Panc1 (cell line): Measurements from ENCODE around the gene MYT1.

Experiments
- CTCF ChIP-seq: fragments of 450-650 bp; IDR thresholded peaks from 2 replicates; pipeline ENCODE4 v1.5.1; 2017; ENCODE audit warnings: mild to moderate bottlenecking
- POLR2AphosphoS5 ChIP-seq: IDR thresholded peaks from 2 replicates; pipeline ENCODE4 v1.6.1; 2012; ENCODE audit warnings: mild to moderate bottlenecking, low read depth, low read length, moderate library complexity
- REST ChIP-seq, 2 experiments: IDR thresholded peaks; 2 replicates each; pipeline ENCODE4 v1.6.1; 2011 to 2012; ENCODE audit warnings: low read depth in 2 of 2, control low read depth in 1 of 2, low read length in 1 of 2, mild to moderate bottlenecking in 1 of 2, moderate library complexity in 1 of 2; ENCODE audit not compliant: insufficient read depth in 1 of 2
- SIN3A ChIP-seq: IDR thresholded peaks from 2 replicates; pipeline ENCODE4 v1.6.1; 2012; ENCODE audit warnings: low read depth, mild to moderate bottlenecking, low read length, moderate library complexity, borderline replicate concordance; ENCODE audit not compliant: insufficient read depth
- TCF7L2 ChIP-seq: IDR thresholded peaks from 2 replicates; pipeline ENCODE4 v1.6.1; 2011; ENCODE audit warnings: mild to moderate bottlenecking, low read depth, low read length, inconsistent platforms

DNA sequence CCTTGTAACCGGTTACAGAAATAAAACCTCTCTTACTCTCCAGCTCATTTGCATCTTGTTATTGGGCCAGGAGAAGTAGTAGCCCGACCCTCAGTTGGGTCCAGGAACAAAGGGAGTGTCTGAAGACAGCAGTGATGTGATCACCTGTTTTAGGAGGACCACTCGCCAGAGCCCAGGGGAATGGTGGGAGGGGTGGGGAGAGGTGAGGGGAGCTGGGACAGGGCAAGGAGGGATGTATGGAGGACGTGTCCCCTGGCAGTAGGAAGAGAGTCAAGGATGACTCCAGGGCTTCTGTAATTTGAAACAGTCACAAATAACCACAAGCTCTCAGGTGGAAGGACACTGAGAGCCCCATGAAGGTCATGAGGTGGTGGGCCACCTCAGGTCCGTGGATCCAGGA lies 89.9 kb downstream of the MYT1 start:
- no peak for TF ChIP-seq CTCF
- TF ChIP-seq SIN3A, result no peak
- TF ChIP-seq REST (IDR thresholded peaks at IDR 0.05; ENCODE audit: insufficient read depth in 1 of 2, low read depth in 2 of 2, low read length in 1 of 2), result no peak
- TF ChIP-seq POLR2AphosphoS5, result no peak
- no peak for TF ChIP-seq TCF7L2
